ENCODE data around the gene GABRA5. TPM values are rescaled to one million over a fixed set of nuclear protein-coding genes. Genes with fewer than 3 reads are reported as not detected.

The GABRA5 gene
- total and polyA plus RNA-seq, 2 of the 13 experiments (the other 11 are each of a cell fraction or from before 2014, with no cell fraction given) = not detected

DNA sequence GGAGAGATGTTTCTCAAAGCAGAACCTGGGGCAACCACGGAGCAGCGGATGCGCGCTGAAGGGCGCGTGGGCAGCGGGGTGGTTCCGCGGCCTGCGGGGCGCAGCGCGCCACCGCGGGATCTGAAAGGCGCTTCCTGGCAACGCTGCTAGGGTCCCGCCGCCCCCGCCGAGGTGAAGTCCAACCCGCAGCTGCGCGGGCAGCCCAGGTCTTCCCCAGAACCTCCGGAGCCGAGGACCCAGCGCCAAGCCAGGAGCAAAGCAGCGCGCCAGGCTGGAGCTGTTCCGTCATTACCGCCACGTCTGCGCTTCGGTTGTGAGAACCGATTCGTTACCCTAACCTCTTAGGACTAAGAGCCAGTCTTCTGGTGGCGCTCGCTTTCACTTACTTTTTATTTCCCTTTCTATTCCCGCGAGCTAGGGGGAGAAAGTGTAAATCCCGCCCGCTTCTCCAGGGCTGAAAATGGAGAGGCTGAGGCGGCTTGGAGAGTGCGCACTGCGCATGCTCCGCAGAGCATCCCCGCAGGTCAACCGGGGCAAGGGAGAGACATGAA lies 100.9 kb downstream of the GABRA5 start:
- Histone ChIP-seq H3K27me3 (ENCODE audit: control insufficient read depth in 1 of 2, insufficient read depth in 2 of 2, low read length in 2 of 2) (no peaks in the 10 kb centered on the region; a peak in 1 of 5 replicates), H2AFZ (ENCODE audit: low read length) (no peak overlapping the region), H3K27ac (ENCODE audit: extremely low read length, insufficient read depth, low read length) (no peak overlapping the region), H3K36me3 (replicated peaks in 1 of 2; ENCODE audit: control insufficient read depth in 1 of 2, insufficient read depth in 2 of 2, low read length in 2 of 2) (no peaks in the 10 kb centered on the region), H3K4me2 (ENCODE audit: low read depth, low read length) (no peak overlapping the region), H3K4me1 (ENCODE audit: insufficient read depth, low read length) (no peaks in the 10 kb centered on the region), H4K20me1 (ENCODE audit: insufficient read depth, low read length) (no peaks in the 10 kb centered on the region), H3K4me3 (replicated peaks in 1 of 3; ENCODE audit: insufficient read depth in 1 of 3, low read depth in 2 of 3, low read length in 3 of 3) (no peak overlapping the region), H3K9ac (ENCODE audit: insufficient read depth, low read depth, low read length) (no peak overlapping the region), H3K9me3 (ENCODE audit: low read length) (no peaks in the 10 kb centered on the region), H3K79me2 (ENCODE audit: insufficient read depth, low read length) (no peaks in the 10 kb centered on the region)
- TF ChIP-seq SMAD9 (CRISPR knock-in tag; IDR thresholded peaks at IDR 0.05) (no peak), RBFOX2 (IDR thresholded peaks at IDR 0.05; ENCODE audit: low read depth, low read length) (no peak), IKZF1 (IDR thresholded peaks at IDR 0.05) (no peak), ZZZ3 (CRISPR knock-in tag; IDR thresholded peaks at IDR 0.05; ENCODE audit: borderline replicate concordance) (no peak), RFXAP (CRISPR knock-in tag; IDR thresholded peaks at IDR 0.05; ENCODE audit: borderline replicate concordance) (no peak), MXI1 (IDR thresholded peaks at IDR 0.05; ENCODE audit: borderline replicate concordance, low read depth, low read length) (no peak), ZNF644 (CRISPR knock-in tag; IDR thresholded peaks at IDR 0.05; ENCODE audit: low read depth) (no peak), ZNF546 (CRISPR knock-in tag; conservative IDR thresholded peaks at IDR 0.05) (no peak), ZNF577 (CRISPR knock-in tag; IDR thresholded peaks at IDR 0.05; ENCODE audit: borderline replicate concordance, low read depth) (no peak)
- TF ChIP-seq, protein P1, sequence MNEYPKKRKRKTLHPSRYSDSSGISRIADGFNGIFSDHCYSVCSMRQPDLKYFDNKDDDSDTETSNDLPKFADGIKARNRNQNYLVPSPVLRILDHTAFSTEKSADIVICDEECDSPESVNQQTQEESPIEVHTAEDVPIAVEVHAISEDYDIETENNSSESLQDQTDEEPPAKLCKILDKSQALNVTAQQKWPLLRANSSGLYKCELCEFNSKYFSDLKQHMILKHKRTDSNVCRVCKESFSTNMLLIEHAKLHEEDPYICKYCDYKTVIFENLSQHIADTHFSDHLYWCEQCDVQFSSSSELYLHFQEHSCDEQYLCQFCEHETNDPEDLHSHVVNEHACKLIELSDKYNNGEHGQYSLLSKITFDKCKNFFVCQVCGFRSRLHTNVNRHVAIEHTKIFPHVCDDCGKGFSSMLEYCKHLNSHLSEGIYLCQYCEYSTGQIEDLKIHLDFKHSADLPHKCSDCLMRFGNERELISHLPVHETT (CRISPR knock-in tag; conservative IDR thresholded peaks at IDR 0.05) = no peak
- ChIA-PET CTCF (ENCODE audit: low intra/inter-chr PET ratio, low total read pairs) (no interaction called here), POLR2A (no interaction called here)
- no TSS peak for BruUV-seq (replicated peaks)
- intact Hi-C loops (cut with micrococcal nuclease; ENCODE audit: unreplicated experiment) = no loop called here
- WGBS (ENCODE audit: low lambda C conversion rate) = 76% methylated on average over 34 of the region's 48 CpGs
- ATAC-seq (no peak), DNase-seq (ENCODE audit: low spot score) (no peak), FAIRE-seq (no peak)
- in situ Hi-C loops (cut with HindIII; ENCODE audit: extremely low pct_ligation_motif_present, low pct_unique_long_range_greater_than_20kb) = no loop called here

Measured in HepG2 (cell line).